GM20000 (cell line): ENCODE data around the gene MORN4.
"Not testable (repeated sequence)": the region's sequence is repeated elsewhere in the genome, so short reads cannot be mapped to it uniquely, and the experiment has no call there.

Experiments used
- DNase-seq: peaks from one replicate; pipeline ENCODE4 v3.0.0; 2012; ENCODE audit warnings: low spot score
- TF ChIP-seq, protein P1 (sequence below): IDR thresholded peaks from 2 replicates; pipeline ENCODE4 v1.5.1; 2012; ENCODE audit warnings: mild to moderate bottlenecking, control low read depth; ENCODE audit errors: extremely low read depth, missing control alignments

MORN4 gene

DNA sequence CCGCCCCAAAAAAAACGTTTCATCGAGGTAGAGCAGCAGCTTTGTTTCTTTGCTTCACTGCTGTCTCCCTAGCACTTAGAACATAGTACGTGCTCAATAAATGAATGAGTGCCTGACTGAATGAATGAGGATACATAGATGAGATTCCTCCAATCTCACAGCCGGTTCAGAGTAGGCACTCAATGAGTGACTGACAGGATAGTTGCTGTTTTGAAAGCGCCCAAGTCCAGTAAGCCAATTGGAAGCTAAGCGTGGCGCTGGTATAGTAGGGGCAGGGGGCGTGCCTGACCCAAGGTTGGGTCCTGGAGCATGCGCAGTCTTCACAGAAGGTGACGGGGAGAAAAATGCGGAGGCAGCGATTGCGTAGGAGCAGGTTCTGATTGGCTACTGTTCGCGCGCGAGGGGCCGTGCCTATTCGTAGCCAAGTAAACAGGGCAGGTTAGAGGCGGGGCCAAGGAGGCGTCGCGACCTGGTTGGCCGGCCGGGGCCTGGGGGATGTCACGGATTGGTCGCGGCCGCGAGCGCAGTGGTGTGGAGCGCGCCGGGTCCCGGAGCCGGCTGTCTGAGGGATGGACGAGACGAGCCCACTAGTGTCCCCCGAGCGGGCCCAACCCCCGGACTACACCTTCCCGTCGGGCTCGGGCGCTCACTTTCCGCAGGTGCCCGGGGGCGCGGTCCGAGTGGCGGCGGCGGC is 7.0 kb upstream of the MORN4 start, which contains the start of gene PI4K2A:
Gene PI4K2A (plus strand): TSS at position 498 of the 694 bp plus-strand sequence. CDS start 72 bp downstream, at position 570.
- peak; percentile 99 for DNase-seq
- TF ChIP-seq, protein P1, sequence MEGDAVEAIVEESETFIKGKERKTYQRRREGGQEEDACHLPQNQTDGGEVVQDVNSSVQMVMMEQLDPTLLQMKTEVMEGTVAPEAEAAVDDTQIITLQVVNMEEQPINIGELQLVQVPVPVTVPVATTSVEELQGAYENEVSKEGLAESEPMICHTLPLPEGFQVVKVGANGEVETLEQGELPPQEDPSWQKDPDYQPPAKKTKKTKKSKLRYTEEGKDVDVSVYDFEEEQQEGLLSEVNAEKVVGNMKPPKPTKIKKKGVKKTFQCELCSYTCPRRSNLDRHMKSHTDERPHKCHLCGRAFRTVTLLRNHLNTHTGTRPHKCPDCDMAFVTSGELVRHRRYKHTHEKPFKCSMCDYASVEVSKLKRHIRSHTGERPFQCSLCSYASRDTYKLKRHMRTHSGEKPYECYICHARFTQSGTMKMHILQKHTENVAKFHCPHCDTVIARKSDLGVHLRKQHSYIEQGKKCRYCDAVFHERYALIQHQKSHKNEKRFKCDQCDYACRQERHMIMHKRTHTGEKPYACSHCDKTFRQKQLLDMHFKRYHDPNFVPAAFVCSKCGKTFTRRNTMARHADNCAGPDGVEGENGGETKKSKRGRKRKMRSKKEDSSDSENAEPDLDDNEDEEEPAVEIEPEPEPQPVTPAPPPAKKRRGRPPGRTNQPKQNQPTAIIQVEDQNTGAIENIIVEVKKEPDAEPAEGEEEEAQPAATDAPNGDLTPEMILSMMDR, result no peak

DNA sequence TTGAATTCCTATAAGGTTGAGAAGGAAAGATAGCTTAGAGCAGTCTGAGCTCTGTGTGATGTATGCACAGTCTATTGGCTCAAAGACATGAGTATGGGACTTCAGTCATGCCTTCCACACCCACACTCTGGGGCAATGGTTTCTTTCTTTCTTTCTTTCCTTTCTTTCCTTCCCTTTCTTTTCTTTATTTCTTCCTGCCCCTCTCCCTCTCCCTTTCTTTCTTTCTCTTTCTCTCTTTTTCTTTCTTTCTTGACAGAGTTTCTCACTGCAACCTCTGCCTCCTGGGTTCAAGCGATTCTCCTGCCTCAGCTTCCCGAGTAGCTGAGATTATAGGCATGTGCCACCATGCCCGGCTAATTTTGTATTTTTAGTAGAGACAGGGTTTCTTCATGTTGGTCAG is 5.8 kb upstream of the MORN4 start:
- not testable (repeated sequence) for DNase-seq

DNA sequence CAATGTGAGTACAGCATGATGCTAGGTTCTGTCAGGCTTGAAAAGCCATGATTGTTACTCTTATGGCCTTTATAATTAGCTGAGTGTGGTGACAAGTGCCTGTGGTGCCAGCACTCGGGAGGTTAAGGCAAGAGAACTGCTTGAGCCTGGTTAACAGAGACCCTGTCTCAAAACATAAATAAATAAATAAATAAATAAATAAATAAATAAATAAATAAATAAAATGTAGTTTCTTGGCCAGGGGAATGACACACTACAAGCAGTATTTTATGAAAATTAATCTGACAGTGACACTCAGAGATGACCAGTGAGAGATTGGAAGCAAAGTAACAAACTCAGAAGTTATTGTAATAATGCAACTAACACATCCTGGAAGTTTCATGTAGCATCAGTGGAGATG is 2.3 kb upstream of the MORN4 start:
- TF ChIP-seq, protein P1, result no peak
- DNase-seq, result no peak

DNA sequence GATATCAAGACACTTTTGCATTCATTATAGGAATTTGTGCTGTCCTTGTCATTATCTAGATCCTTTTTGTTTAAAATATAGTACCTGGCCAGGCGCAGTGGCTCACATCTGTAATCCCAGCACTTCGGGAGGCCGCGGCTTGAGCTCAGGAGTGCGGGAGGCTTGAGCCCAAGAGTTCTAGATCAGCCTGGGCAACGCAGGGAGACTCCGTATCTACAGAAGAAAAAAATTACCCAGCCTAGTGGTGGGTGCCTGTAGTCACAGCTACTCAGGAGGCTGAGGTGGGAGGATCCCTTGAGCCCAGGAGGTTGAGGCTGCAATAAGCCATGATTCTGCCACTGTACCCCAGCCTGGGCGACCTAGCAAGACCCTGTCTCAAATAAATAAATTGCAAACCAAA is 621 bp upstream of the MORN4 start:
- no peak for DNase-seq
- TF ChIP-seq, protein P1, result no peak

DNA sequence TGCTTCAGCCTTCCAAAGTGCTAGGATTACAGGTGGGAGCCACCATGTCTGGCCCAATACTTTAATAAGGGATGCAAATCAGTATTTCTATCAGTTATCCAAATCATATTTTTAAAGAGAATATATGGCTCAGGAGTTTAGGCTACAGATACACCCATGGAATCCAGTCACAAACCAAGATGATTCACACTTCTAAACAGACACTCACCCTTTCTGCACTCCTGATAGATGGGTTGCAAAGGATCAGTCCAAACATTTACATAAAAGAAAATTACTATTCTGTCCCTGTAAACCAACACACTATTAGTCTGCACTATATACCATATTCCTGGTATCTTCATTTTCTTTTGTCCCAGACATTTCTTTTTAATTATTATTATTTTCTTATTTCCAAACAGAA is 2.2 kb downstream of the MORN4 start:
- TF ChIP-seq, protein P1, result no peak
- no peak for DNase-seq

DNA sequence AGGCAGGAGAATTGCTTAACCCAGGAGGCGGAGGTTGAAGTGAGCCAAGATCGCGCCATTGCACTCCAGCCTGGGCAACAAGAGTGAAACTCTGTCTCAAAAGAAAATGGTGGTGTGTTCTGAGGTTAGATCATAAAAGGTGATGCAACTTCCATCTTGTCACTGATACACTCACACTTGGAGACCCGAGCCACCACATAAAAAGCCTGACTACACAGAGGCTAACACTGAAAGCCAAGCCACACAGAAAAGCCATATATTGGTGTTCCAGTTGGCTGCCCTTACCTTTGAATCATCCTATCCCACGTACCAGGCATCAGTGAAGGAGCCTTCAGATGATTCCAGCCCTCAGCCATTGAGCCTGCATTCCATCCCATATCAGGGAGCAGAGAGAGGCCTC is 4.0 kb downstream of the MORN4 start:
- DNase-seq, result no peak
- TF ChIP-seq, protein P1, result no peak

DNA sequence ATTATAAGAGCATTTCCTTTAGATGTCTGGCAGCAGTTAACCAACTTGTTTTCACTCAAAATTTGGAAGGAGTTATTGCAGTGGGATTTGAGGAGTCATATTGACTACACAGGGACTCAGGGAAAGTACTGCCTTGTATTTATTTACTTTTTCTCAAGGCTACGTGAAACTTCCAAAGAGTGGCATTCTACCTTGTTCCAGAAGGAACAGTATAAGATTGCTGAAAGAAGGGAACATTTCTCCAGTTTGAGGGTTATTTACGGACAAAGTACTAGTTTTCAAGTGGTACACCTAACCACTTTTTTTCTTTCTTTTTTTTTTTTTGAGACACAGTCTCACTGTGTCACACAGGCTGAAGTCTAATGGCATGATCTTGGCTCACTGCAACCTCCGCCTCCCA is 5.1 kb downstream of the MORN4 start:
- DNase-seq, result no peak
- TF ChIP-seq, protein P1, result no peak

DNA sequence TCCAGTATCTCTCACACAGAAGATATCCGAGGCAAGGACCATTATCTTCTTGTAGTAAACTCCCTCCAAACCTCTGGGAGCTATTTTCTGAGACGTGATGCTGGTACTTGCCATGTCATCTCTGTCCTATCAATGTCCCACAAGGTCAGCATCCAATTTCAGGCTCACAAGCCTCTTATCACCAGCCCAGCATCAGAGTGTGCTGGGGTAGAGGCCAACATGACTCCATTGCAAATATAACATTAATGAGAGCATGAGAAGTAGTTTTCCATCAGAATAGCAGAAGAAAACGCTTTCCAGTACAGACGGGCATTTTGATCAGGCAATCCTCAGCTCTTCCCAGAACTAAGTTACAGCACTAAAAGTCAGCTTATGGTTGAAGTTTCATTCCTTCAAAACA is 5.6 kb downstream of the MORN4 start:
- TF ChIP-seq, protein P1, result no peak

More for the DNA sequence above, 5.6 kb downstream of the MORN4 start:
- no peak for DNase-seq
